Amniotic epithelial cell (primary cell): ENCODE data around the gene DSG2.
"Not testable (repeated sequence)": the region's sequence is repeated elsewhere in the genome, so short reads cannot be mapped to it uniquely, and the experiment has no call there.

Experiments
- DNase-seq: peaks from one replicate; pipeline ENCODE4 v3.0.0-alpha.2; 2010; ENCODE audit warnings: low read depth

The DSG2 gene

DNA sequence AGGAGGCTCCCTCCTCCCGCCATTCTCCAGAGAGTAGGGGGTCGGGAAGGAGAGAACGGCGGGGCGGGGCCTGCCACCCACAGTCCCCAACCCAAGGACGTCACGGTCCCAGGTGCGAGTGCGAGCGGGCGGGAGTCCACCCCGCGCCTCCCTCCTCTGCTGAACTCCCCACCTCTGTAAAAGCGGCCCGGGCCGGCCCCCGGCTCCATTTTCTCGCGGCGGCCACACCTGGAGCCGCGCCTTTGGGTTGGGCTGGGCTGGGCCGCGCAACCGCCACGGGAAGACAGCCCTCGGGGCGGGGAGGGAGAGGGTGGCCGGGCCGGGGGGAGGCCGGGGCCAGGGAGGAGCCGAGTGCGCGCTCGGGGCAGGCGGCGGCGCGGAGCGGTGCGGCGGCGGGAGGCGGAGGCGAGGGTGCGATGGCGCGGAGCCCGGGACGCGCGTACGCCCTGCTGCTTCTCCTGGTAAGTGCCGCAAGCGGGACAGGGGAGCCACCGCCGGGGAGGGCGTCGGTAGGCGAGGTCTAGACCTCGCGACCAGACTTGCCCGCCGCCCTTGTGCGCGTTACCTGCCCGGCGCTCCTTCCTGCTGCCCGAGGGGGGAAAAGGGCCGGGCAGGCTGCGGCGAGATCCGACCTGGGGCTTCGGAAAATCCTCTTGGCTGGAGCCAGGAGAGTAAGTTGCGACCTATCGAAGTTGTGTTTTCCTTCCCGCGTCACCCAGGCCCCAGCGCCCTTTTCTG is at the start of gene DSG2:
TSS of gene DSG2 (plus strand) at position 342 of the 738 bp plus-strand sequence. CDS start at position 417, 75 bp downstream.
- DNase-seq = peak; percentile 25

DNA sequence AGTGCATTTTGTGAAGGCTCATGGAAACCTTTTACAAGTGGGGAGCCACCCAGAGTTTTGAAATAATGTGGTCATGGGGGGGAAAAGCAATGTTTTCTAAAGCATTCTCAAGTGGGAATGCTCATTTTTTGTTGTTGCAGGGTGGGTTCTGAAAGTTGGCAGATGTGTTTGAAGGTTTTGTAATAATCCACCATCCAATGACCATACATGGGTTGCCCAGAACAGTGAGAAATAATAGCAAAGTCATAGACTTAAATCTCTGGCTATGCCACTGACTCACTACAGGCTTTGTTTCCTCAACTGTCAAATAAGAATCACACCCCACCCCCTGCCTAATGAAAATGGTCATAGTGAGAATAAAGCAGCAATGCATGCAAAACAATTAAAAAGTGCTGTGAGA is 47.6 kb upstream of the DSG2 start:
- peak; percentile 61 for DNase-seq

DNA sequence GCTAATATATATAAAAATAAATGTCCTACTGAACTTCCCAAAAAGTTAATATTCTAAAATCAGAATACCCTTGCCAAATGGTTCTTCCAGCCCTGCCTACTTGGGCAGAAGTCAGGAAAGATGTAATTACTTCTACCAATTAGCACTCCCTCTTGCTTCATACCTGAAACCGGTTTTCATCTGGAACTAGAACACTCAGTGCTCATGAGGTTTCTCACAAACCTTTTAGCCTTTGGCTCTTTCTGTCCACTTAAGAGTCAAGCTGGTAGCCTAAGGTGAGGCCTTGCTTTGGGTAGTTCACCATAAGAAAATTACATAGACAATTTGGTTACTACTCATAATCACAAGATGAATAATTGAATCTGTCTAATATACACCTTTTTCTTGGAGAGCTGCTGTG is 46.4 kb upstream of the DSG2 start:
- no peak for DNase-seq

DNA sequence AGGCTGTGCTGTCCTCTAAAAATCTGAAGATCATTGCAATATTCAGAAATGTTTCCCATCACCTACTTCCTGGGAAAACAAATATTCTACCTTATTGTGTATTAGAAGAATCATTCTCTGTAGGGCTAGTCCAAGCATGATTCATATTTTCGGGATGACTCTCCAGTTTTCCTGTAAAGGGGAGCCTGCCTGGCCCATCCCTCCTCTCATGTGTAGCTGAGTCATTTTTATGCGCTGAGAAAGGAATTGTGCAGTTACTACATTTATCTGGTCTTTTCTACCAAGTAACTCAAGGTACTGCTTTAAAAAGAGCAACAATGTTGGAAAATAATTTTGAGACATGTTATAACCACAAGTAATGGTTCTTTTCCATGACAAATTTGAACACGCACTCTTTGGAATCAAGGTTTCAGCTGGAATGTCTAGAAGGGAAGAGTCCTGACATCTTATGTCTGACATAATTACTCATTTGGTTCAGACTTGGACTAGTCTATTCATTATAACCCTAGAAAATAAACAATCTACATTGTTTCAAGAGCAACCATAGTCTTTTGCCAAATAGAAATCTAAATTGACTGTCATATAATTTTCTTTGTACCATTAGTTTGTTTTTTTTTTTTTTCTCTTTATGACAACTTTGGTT is 43.8 kb upstream of the DSG2 start:
- DNase-seq = peak; percentile 95

DNA sequence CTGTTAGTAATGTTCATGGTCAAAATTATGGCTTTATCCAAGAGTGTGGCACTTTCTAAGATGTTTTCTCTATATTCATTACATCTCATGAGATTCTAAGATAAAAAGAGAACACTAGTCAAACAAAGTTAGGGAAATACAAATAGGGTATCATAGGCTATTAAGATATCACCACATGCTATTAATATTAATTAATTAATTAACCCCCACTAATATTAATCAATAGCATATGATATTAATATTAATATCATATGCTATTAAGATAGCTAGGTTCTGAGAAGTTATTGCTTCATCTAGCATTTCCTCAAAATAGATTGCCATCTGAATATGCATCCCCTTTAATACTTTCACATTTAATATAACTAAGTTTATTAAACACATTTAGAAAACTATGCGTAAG is 28.3 kb upstream of the DSG2 start:
- DNase-seq = no peak

DNA sequence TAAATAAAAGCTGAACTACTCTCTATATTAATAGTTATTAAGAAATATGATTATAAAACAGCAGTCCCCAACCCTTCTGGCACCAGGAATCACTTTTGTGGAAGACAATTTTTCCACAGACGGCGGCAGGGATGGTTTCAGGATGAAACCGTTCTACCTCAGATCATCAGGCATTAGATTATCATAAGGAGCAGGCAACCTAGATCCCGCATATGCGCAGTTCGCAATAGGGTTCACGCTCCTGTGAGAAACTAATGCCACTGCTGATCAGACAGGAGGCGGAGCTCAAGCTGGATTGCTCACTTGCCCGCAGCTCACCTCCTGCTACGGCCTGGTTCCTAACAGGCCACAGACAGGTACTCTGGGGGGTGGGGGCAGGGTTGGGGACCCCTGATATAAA is 19.3 kb upstream of the DSG2 start:
- DNase-seq = no peak

DNA sequence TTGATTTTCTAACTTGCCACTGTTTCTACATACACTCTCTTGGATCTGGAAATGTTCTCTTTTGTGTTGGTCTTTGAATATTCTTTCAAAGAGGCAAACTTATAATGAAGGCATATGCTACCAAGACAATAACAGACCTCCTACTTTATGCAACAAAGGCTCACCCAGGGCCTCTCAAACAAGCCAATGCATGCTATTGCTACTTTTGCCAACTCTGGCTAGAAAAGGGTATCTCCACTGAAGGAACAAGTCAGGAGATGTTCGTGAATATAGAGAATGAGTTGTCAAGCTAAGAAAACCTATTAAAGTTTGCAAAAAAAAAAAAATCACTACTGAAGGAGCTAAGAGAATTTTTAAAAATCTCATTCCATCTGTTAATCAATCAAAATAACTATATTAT is 15.9 kb upstream of the DSG2 start:
- DNase-seq = no peak

DNA sequence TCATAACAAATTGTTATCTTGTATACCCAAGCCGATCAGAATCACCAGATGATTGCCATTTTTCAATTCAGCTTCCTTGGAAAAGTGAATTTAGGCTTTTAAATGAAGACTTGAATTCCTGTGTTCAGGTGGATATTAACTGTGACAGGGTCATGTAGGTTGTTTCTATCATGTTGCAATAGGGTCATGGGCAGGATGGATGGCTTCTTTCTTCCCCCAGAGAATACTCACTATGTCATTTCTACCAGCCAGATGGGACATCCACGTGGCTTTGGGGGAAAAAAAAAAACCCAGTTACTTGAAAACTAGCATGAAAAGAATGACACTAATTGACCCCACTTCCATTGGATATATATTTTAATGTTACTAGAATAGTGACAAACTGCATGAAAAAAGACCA is 14.6 kb upstream of the DSG2 start:
- DNase-seq = no peak

DNA sequence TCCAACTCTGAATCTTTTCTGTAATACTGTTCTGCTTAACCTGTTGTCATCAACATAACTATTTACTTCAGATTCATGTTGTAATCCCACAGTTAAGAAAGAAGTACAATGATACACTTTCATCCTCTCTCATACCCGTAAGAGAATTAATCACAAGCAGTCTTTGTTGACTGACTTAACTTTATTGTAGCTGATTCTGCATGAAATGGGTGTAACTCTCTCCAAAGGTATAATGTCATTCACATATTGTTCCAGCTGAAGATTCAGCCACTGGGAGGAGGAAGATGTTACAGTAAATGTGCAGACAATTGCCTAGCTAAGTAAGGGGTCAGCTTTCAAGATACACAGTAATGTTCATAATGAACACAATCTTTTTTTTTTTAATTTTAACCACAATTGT is 13.5 kb upstream of the DSG2 start:
- DNase-seq = peak; percentile 30

DNA sequence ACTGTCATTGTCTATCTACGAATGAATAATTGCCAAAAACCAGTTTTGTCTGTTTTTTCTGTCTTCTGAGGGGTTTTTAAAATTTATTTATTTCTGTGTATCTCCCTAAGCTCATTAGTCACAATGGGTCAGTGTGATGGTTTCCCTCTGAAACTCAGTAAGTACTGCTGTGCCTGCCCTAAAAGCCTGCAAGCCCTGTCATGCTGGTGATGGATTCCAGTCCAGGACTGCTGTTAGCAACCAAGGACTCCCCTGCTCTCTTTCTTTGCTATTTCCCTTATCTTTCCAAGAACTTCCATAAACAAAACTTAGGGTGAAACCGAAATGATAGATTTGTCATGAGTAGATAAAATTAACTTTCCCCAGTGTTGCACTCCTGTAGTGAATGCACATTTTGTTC is 11.8 kb upstream of the DSG2 start:
- DNase-seq = peak; percentile 99

DNA sequence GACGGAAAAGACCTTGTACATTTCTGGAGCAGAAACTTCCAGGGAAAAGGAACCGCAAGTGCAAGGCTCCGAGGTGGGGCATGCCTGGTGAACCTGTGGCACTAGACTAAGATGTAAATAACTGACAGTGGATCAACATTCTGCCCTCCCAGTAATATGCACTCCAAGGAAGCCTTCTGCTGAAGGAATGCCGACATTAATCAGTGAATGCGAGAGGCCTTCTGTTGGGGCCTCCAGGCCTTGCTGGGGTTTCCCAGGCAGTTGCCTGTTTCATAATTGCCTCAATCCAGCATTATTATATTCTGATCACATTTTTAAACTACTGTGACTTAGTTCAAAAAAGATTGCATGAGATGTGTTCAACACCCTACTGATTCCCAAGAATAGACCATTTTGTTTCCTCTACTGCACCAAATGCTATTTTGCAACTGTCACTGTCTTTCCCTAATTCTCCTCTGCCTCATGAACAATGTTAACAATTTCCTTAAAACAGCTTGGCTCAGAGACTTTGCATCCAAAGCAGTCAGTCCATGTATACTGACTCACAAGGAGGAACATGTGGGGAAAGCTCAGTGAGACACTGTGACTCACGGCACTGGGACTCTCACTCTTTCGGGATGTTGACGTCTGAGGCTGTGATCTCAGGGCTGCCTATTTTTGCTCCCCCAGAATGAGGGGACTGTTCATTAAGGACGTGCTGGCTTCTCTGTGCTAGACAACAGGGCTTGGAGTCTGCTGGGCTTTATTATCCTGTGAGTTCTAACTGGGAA is 10.5 kb upstream of the DSG2 start:
- peak; percentile 94 for DNase-seq

DNA sequence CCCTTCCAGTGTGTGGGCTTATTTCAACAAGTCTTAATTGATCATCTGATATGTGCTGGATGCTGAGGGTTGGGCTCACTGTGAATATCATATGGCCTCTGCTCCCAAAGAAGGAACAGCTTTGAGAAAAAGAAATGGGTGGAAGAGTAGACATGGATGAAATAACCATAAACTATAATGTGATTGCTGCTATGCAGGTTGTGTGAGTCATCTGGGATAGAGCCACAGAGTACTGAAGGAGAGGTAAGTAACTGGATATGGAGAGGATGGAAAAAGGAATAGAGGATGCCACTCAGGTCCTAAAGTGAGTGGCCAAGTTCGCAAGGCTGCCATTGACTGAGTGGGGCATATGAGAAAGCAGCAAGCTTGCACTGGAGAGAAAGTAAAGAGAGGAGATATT is 8.7 kb upstream of the DSG2 start:
- peak; percentile 32 for DNase-seq

DNA sequence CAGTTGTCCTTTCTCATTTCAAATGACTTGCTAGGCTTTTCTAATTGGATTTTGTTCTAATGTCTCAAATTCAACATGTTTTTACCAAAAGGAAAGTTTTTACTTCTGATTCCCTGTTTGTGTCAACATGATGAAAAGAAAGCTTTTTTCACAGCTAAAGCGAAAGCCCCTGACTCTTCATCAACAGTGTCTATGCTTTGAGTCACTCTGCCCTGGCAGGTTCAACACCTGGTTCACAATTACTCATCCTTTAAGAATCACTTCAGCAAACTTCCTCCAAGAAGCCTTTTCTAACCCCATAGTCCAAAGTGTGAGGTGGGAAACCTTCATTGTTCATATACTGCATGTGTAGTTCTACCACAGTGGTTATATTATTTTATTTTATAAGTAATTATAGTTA is 7.6 kb upstream of the DSG2 start:
- DNase-seq = peak; percentile 8

DNA sequence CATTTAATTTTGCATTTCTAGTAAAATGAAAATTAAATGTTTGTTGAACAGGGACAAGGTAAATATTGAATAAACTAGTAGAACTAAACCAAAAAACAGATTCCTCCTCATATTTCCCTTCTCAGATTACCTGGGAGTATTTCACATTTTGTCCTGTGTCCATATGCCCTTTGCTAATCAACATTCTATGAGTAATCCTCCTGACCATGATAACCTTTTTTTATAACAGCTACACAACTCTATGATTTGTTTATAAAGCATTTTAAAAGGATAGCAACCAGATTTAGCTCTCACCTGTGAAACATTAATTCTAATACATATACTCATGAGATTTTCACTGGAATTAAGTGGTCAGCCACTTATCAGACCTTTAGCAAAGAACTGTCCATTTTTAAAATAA is 7.1 kb upstream of the DSG2 start:
- peak; percentile 17 for DNase-seq

DNA sequence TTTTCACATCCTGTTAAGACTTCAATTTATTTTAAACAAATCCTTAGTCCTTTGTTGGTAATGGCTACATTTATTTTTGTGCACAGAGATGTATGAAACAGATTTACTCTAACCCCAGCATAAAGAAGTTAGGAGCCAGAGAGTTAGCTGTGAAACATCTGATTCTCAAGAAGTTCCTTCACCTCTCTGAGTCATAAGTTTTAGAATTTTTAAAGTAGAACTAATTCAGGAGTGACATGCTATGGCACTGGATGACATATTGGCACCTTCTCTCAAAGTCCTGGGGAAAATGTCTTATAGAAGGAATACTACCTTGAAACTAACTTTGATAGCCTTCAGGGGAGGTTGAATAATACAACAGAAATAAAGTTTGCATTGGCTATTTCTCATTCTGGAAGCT is 6.4 kb upstream of the DSG2 start:
- DNase-seq = no peak

DNA sequence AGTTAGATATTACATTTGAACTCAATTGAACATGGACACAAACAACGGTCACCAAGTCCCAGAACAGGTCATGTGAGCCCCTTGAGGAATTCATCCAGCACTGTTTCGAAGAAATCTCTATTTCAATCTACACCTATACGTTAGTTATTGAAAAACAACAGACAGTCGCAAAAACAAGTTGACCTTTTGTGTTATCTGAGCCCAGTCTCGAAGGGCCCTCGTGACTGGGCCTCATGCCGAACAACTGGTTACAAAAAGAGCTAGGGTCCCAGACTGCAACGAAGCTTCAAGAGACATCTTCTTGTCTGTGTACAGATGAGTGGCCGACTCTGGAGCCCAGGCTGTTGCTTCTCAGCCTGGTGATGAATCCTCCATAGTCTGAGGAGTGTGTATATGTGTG is 5.3 kb upstream of the DSG2 start:
- no peak for DNase-seq

DNA sequence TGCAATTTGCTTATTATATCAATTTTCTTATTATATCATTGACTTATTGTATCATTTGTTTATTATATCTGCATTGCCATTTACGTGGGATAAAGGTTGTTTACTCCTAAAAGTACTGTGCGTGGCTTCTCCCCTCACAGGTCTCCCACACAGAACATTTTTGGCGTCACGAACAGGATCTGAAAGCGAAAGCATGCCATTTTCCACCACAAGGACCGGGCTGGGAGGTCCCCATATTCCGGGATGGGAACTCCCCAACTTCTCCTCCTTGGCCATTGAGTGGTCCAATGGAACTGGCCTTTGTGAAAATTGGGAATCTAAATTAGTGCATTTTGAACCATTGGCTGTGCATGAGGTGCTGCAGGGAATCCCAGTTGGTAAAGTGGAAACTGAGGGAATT is 4.8 kb upstream of the DSG2 start:
- no peak for DNase-seq

DNA sequence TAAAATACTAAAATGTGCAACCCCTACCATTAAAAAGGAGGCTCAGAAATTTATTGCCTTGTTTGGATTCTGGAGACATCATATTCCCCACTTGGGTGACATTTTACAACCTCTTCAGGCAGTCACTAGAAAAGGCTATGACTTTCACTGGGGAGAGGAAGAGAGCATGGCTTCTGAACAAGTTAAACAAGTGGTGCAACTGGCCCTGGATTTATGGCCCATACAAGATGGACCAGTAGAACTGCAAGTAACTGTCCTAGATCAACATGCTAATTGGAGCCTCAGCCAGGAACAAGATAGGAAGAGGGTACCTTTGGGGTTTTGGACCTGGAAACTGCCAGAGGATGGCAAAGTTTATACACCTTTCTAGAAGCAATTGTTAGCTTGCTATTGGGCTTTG is 4.0 kb upstream of the DSG2 start:
- DNase-seq = no peak

DNA sequence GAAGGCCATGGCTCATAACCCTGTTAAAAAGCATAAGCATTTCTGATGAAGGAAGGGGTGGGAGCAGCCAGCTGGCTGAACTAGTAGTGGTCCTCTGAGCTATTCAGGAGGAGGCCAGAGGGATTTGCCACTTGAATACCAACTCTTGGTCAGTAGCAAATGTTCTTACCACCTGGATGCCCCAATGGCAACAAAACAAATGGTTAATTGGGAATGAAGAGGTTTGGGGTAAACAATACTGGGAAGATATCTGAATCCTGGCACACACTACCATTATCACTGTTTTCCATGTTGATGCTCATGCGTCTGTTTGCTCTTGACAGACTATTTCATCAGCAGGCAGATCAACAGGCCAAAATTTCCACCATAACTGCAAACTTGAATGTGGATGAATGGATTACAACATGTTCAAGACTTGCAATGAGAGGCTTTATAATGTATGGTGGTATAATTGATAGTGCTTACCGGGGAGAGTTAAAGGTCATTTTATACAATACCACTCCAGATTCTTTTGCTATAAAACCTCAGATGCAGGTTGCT is 3.2 kb upstream of the DSG2 start:
- DNase-seq = not testable (repeated sequence)

DNA sequence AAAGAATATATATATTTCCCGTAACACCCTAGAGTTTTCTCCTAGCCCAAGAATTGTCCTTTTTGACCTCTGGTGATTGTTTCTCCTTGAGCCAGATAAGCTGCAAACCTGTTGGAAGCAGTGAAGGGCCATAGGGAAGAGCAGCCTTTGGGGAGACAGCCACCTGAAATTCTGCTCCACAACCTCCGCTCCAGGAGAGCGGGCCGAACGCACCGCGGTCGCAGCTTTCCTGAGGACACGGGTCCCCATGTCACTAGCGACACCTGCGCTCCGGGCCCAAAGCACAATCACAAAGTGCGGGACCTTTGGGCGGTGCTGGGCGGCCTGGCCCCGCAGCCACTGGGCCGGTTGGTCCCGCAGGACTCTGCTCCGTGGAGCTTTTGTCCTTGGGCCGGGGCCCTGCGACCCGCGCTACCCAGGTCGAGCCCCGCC is 557 bp upstream of the DSG2 start:
- DNase-seq = no peak

DNA sequence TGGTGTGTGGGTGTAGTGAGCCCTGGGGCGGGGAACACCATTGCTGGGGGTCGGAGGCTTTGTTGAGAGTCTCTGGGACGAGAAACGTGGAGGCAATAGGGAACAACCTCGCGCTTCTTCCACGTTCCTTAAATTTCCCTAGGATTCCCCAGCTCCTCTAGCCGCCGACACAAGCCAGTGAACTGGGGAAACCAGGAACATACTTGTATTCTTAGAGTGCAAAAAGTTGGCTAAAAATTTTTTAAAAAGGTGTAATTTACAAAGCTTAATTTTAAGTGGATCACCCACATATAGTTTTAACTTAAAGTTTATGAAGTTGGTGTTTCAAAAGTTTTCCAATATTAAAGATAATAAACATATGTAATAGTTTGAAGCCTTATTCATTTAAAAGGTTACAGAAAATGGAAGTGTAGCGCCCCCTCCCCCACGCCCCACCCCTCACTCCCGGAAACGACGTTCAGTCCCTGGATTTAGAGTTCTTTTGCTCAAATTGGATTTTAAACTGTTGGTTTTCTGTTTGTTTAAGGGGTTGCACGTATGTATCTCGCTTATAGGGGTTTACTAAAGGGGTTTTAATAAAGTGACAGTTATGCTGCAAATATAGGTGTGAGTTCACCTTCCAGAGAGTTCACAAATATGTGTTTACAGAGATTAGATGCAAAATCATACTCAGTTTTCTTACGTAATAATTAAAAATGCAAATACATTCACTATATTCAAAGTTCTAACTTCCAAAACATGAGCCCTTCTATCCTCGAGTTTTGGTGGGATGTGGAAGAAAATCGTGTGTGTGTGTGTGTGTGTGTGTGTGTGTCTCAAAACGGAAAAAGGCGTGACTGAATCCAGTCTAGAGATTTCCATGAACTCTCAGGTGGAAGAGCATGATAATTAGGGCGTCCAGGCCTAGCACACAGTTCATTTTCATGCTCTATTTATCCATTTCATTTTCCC is 872 bp downstream of the DSG2 start:
- DNase-seq = peak; percentile 26
